WTC11 (cell line): Measurements from ENCODE around the gene RFX7. TPM values are rescaled to one million over a fixed set of nuclear protein-coding genes. Genes with fewer than 3 reads are reported as not detected.

Experiments
- ATAC-seq: fragments of 200-7000 bp; cut with Tn5 transposase; 2 replicates; pipeline ENCODE4 v1.10.0; 2021; ENCODE audit warnings: mild to moderate bottlenecking, moderate library complexity
- CTCF ChIA-PET: fragments of 300-600 bp; sonication (Branson Sonifier 250); formaldehyde crosslinking; loops from one replicate; lab custom pipeline; 2021; ENCODE audit warnings: antibody characterized with exemption; lab: Charles Lee
- POLR2A ChIA-PET: fragments of 350-600 bp; sonication (Branson Sonifier 250); formaldehyde crosslinking; loops from one replicate; lab custom pipeline; 2021; ENCODE audit warnings: antibody characterized with exemption; lab: Charles Lee
- DNase-seq: peaks from one replicate; pipeline ENCODE4 v3.0.0; 2021; ENCODE audit warnings: low spot score
- H3K27ac Mint-ChIP-seq: 2 replicates; pipeline ENCODE4 v1.8.0; 2021; ENCODE audit warnings: mixed read lengths
- H3K27me3 Mint-ChIP-seq: 2 replicates; pipeline ENCODE4 v1.8.0; 2021; ENCODE audit warnings: low read depth, mild to moderate bottlenecking, moderate library complexity, mixed read lengths
- H3K36me3 Mint-ChIP-seq: 2 replicates; pipeline ENCODE4 v1.8.0; 2021; ENCODE audit warnings: mixed read lengths
- H3K4me1 Mint-ChIP-seq: 2 replicates; pipeline ENCODE4 v1.8.0; 2022; ENCODE audit warnings: mixed read lengths
- H3K4me3 Mint-ChIP-seq: 2 replicates; pipeline ENCODE4 v1.8.0; 2021; ENCODE audit warnings: mild to moderate bottlenecking, moderate library complexity, mixed read lengths
- H3K9me3 Mint-ChIP-seq: 2 replicates; pipeline ENCODE4 v1.8.0; 2021; ENCODE audit warnings: mixed read lengths
- AR ChIP-seq: fragments of 250-450 bp; sonication (Bioruptor Pico); IDR thresholded peaks from 2 replicates; pipeline ENCODE4 v1.9.0; 2021; ENCODE audit warnings: mild to moderate bottlenecking
- ATF2 ChIP-seq: sonication (generic); formaldehyde crosslinking; IDR thresholded peaks from 2 replicates; pipeline ENCODE4 v1.8.1; 2022; ENCODE audit warnings: low read depth, missing genetic modification reagents, borderline replicate concordance
- CBFB ChIP-seq: sonication (generic); formaldehyde crosslinking; IDR thresholded peaks from 2 replicates; pipeline ENCODE4 v1.8.1; 2022; ENCODE audit warnings: mild to moderate bottlenecking, low read depth, missing genetic modification reagents
- CTCF ChIP-seq: fragments of 200-600 bp; IDR thresholded peaks from 2 replicates; pipeline ENCODE4 v1.8.0; 2022; ENCODE audit warnings: antibody characterized with exemption
- E2F4 ChIP-seq: sonication (generic); formaldehyde crosslinking; IDR thresholded peaks from 2 replicates; pipeline ENCODE4 v1.8.1; 2022; ENCODE audit warnings: low read depth, mild to moderate bottlenecking, moderate library complexity, missing genetic modification reagents, borderline replicate concordance
- ESRRA ChIP-seq: sonication (generic); formaldehyde crosslinking; IDR thresholded peaks from 2 replicates; pipeline ENCODE4 v1.8.1; 2022; ENCODE audit warnings: mild to moderate bottlenecking, missing genetic modification reagents, borderline replicate concordance
- FOXJ3 ChIP-seq: sonication (generic); formaldehyde crosslinking; IDR thresholded peaks from 2 replicates; pipeline ENCODE4 v1.9.0; 2021; ENCODE audit warnings: missing genetic modification reagents, mild to moderate bottlenecking, borderline replicate concordance
- FOXK1 ChIP-seq: sonication (generic); formaldehyde crosslinking; IDR thresholded peaks from 2 replicates; pipeline ENCODE4 v1.8.0; 2022; ENCODE audit warnings: mild to moderate bottlenecking, moderate library complexity, missing genetic modification reagents
- GABPB1 ChIP-seq: sonication (generic); formaldehyde crosslinking; IDR thresholded peaks from 2 replicates; pipeline ENCODE4 v1.8.1; 2023; ENCODE audit warnings: mild to moderate bottlenecking, missing genetic modification reagents
- GTF2I ChIP-seq: fragments of 250-450 bp; sonication (Bioruptor Pico); conservative IDR thresholded peaks from 2 replicates; pipeline ENCODE4 v1.4.0; 2021; ENCODE audit warnings: mild to moderate bottlenecking
- NFATC4 ChIP-seq: fragments of 250-450 bp; sonication (Bioruptor Pico); IDR thresholded peaks from 2 replicates; pipeline ENCODE4 v1.9.0; 2021; ENCODE audit warnings: mild to moderate bottlenecking
- STAT6 ChIP-seq: sonication (generic); formaldehyde crosslinking; conservative IDR thresholded peaks from 2 replicates; pipeline ENCODE4 v1.8.1; 2023; ENCODE audit warnings: mild to moderate bottlenecking, low read depth, missing genetic modification reagents, moderate library complexity
- TCF7 ChIP-seq: sonication (generic); formaldehyde crosslinking; IDR thresholded peaks from 2 replicates; pipeline ENCODE4 v1.8.0; 2022; ENCODE audit warnings: mild to moderate bottlenecking, low read depth, missing genetic modification reagents, moderate library complexity
- TEAD1 ChIP-seq: sonication (generic); formaldehyde crosslinking; IDR thresholded peaks from 2 replicates; pipeline ENCODE4 v1.8.0; 2022; ENCODE audit warnings: mild to moderate bottlenecking, missing genetic modification reagents
- TP53 ChIP-seq: sonication (generic); formaldehyde crosslinking; IDR thresholded peaks from 2 replicates; pipeline ENCODE4 v1.8.1; 2023; ENCODE audit warnings: mild to moderate bottlenecking, missing genetic modification reagents
- total RNA-seq: library from RNA; stranded (reverse); gene quantifications from 3 replicates; pipeline ENCODE4 v1.2.3, GENCODE V29; 2021
- TF ChIP-seq, protein P1 (sequence below): sonication (generic); formaldehyde crosslinking; IDR thresholded peaks from 2 replicates; pipeline ENCODE4 v1.8.1; 2022; ENCODE audit warnings: missing genetic modification reagents, borderline replicate concordance
- TF ChIP-seq, protein P2 (sequence below): sonication (generic); formaldehyde crosslinking; IDR thresholded peaks from 2 replicates; pipeline ENCODE4 v1.8.0; 2022; ENCODE audit warnings: mild to moderate bottlenecking, missing genetic modification reagents
- TF ChIP-seq, protein P3 (sequence below): sonication (generic); formaldehyde crosslinking; IDR thresholded peaks from 2 replicates; pipeline ENCODE4 v1.8.1; 2023; ENCODE audit warnings: mild to moderate bottlenecking, missing genetic modification reagents

The RFX7 gene
- total RNA-seq, 1 experiment from 2014 or later, result 36.0 TPM

DNA sequence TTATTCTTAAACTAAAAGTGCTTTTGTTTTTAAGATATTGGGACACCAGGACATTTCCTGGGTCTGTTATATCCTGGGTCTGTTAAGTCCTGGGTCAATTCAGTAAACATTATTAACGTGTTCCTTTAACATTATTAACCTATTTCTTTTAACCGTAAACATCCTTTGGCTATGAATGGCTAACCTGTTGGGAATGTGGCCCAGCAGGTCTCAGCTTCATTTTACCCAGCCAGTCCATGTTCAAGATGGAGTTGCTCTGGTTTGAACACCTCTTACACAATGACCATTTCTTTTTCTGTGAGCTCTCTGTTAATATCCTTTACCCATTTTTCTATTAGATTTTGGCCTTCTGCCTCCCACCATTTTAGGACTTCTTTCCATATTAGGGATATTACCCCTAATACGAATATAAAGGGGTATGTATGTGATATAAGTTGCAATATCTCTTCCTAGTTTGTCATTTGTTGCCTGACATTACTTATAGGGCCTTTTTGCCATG is 161.4 kb downstream of the RFX7 start:
- peaks cover 3% of the 10 kb centered on the region; the same call in 1 of the 2 replicates for H3K9me3 Mint-ChIP-seq
- no peaks in the 10 kb centered on the region for H3K27me3 Mint-ChIP-seq
- ChIA-PET POLR2A (no interaction called here), CTCF (no interaction called here)
- no peaks in the 10 kb centered on the region for H3K4me1 Mint-ChIP-seq
- TF ChIP-seq CBFB (no peak), FOXJ3 (CRISPR knock-in tag) (no peak), FOXK1 (CRISPR knock-in tag) (no peak), AR (CRISPR knock-in tag) (no peak), TP53 (CRISPR knock-in tag) (no peak), ATF2 (CRISPR knock-in tag) (no peak), GTF2I (no peak), E2F4 (CRISPR knock-in tag) (no peak), TCF7 (CRISPR knock-in tag) (no peak), CTCF (no peak), TEAD1 (no peak), GABPB1 (CRISPR knock-in tag) (no peak)
- TF ChIP-seq, protein P1, sequence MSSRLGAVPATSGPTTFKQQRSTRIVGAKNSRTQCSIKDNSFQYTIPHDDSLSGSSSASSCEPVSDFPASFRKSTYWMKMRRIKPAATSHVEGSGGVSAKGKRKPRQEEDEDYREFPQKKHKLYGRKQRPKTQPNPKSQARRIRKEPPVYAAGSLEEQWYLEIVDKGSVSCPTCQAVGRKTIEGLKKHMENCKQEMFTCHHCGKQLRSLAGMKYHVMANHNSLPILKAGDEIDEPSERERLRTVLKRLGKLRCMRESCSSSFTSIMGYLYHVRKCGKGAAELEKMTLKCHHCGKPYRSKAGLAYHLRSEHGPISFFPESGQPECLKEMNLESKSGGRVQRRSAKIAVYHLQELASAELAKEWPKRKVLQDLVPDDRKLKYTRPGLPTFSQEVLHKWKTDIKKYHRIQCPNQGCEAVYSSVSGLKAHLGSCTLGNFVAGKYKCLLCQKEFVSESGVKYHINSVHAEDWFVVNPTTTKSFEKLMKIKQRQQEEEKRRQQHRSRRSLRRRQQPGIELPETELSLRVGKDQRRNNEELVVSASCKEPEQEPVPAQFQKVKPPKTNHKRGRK, result no peak
- TF ChIP-seq, protein P2, sequence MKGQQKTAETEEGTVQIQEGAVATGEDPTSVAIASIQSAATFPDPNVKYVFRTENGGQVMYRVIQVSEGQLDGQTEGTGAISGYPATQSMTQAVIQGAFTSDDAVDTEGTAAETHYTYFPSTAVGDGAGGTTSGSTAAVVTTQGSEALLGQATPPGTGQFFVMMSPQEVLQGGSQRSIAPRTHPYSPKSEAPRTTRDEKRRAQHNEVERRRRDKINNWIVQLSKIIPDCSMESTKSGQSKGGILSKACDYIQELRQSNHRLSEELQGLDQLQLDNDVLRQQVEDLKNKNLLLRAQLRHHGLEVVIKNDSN (CRISPR knock-in tag), result no peak
- no peak overlapping the region for H3K4me3 Mint-ChIP-seq
- ATAC-seq, result no peak
- H3K36me3 Mint-ChIP-seq, result no peaks in the 10 kb centered on the region
- DNase-seq, result no peak
- no peak overlapping the region for H3K27ac Mint-ChIP-seq

DNA sequence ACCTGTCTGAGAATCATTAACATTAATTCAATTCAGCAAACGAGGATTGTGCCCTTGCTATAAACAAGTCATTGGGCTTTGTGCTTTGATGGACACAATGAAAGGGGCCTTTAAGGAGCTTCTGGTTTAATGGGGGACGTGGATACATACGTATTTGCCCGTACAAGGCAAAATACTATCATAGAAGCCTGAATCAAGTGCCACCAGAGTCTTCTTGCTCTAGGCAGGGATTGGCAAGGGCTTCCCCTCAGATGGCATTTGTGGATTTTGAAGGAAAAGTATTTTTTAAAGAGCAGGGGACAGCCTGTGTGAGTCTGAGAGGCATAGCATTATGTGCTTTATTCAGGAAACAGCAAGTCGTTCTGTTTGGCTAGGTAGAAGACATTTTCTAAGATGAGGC is 166.6 kb downstream of the RFX7 start:
- H3K4me3 Mint-ChIP-seq, result no peak overlapping the region
- H3K36me3 Mint-ChIP-seq, result no peaks in the 10 kb centered on the region
- H3K9me3 Mint-ChIP-seq, result no peaks in the 10 kb centered on the region
- H3K27me3 Mint-ChIP-seq, result no peaks in the 10 kb centered on the region
- ChIA-PET CTCF (no interaction called here), POLR2A (no interaction called here)
- DNase-seq, result no peak
- no peak for ATAC-seq
- peaks cover 2% of the 10 kb centered on the region; the same call in 1 of the 2 replicates for H3K4me1 Mint-ChIP-seq
- H3K27ac Mint-ChIP-seq, result no peak overlapping the region
- TF ChIP-seq, protein P3, sequence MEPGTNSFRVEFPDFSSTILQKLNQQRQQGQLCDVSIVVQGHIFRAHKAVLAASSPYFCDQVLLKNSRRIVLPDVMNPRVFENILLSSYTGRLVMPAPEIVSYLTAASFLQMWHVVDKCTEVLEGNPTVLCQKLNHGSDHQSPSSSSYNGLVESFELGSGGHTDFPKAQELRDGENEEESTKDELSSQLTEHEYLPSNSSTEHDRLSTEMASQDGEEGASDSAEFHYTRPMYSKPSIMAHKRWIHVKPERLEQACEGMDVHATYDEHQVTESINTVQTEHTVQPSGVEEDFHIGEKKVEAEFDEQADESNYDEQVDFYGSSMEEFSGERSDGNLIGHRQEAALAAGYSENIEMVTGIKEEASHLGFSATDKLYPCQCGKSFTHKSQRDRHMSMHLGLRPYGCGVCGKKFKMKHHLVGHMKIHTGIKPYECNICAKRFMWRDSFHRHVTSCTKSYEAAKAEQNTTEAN (CRISPR knock-in tag), result no peak
- no peak for TF ChIP-seq AR (CRISPR knock-in tag)
- TF ChIP-seq FOXK1 (CRISPR knock-in tag), result no peak
- TF ChIP-seq NFATC4 (CRISPR knock-in tag), result no peak
- no peak for TF ChIP-seq STAT6 (CRISPR knock-in tag)
- no peak for TF ChIP-seq ESRRA (CRISPR knock-in tag)
